MV-4-11 (cell line): ENCODE data around the gene LHPP.
"Not testable (repeated sequence)": the region's sequence is repeated elsewhere in the genome, so short reads cannot be mapped to it uniquely, and the experiment has no call there.

Experiments
- DNase-seq: peaks from one replicate; lab custom pipeline; 2025; lab: John Stamatoyannopoulos, UW

LHPP gene

GRCh38 chr10:124606822-124607221, 145.2 kb downstream of the LHPP start:
- peak; percentile 52 for DNase-seq

- DNase-seq, result no peak
Observed at GRCh38 chr10:124607693-124608092, 146.1 kb downstream of the LHPP start.

- DNase-seq, result no peak
Observed at GRCh38 chr10:124608093-124608721, 146.6 kb downstream of the LHPP start.

GRCh38 chr10:124609698-124610097, 148.1 kb downstream of the LHPP start:
- DNase-seq, result no peak

- not testable (repeated sequence) for DNase-seq
Observed at GRCh38 chr10:124610186-124610585, 148.6 kb downstream of the LHPP start.

- DNase-seq, result not testable (repeated sequence)
Observed at GRCh38 chr10:124610851-124611250, 149.2 kb downstream of the LHPP start.

GRCh38 chr10:124611738-124612137, 150.1 kb downstream of the LHPP start:
- DNase-seq, result peak; percentile 98

GRCh38 chr10:124612611-124613498, 151.2 kb downstream of the LHPP start:
- DNase-seq, result peak; percentile 10

GRCh38 chr10:124614003-124614659, 152.5 kb downstream of the LHPP start:
- no peak for DNase-seq

- DNase-seq, result no peak
Observed at GRCh38 chr10:124615259-124615658, 153.6 kb downstream of the LHPP start.

- no peak for DNase-seq
Observed at GRCh38 chr10:124616040-124616835, 154.6 kb downstream of the LHPP start.

- no peak for DNase-seq
Observed at GRCh38 chr10:124616836-124617130, 155.2 kb downstream of the LHPP start.

- no peak for DNase-seq
Observed at GRCh38 chr10:124618470-124619073, 156.9 kb downstream of the LHPP start.

- DNase-seq, result no peak
Observed at GRCh38 chr10:124619195-124619594, 157.6 kb downstream of the LHPP start.

GRCh38 chr10:124619802-124620490, 158.3 kb downstream of the LHPP start:
- DNase-seq, result no peak

- DNase-seq, result no peak
Observed at GRCh38 chr10:124621637-124622036, 160.0 kb downstream of the LHPP start.

GRCh38 chr10:124622158-124622557, 160.5 kb downstream of the LHPP start:
- no peak for DNase-seq

GRCh38 chr10:124622866-124623536, 161.4 kb downstream of the LHPP start:
- no peak for DNase-seq

- DNase-seq, result no peak
Observed at GRCh38 chr10:124624006-124624405, 162.4 kb downstream of the LHPP start.

- no peak for DNase-seq
Observed at GRCh38 chr10:124624466-124624865, 162.8 kb downstream of the LHPP start.

GRCh38 chr10:124624895-124625294, 163.3 kb downstream of the LHPP start:
- DNase-seq, result no peak
